GM23338 (cell line): ENCODE measurements around the gene PPIF.

Experiments
- ETS1 ChIP-seq: IDR thresholded peaks from 2 replicates; pipeline ENCODE4 v1.6.1; 2016; ENCODE audit warnings: antibody characterized with exemption
- EZH2 ChIP-seq: fragments of 200-600 bp; sonication (generic); IDR thresholded peaks from one replicate; pipeline ENCODE4 v1.8.0; 2017; ENCODE audit warnings: antibody characterized with exemption, mild to moderate bottlenecking, low read depth; ENCODE audit not compliant: unreplicated experiment
- EZH2phosphoT487 ChIP-seq: fragments of 200-600 bp; sonication (generic); IDR thresholded peaks from one replicate; pipeline ENCODE4 v1.8.1; 2018; ENCODE audit warnings: antibody characterized with exemption; ENCODE audit not compliant: unreplicated experiment
- JUNB ChIP-seq: IDR thresholded peaks from one replicate; pipeline ENCODE4 v1.6.1; 2016; ENCODE audit warnings: antibody characterized with exemption; ENCODE audit not compliant: unreplicated experiment
- NANOG ChIP-seq: IDR thresholded peaks from 2 replicates; pipeline ENCODE4 v1.6.1; 2016; ENCODE audit warnings: antibody characterized with exemption, borderline replicate concordance
- POLR2AphosphoS5 ChIP-seq: IDR thresholded peaks from 2 replicates; pipeline ENCODE4 v1.6.1; 2016; ENCODE audit warnings: antibody characterized with exemption, low read depth
- REST ChIP-seq: IDR thresholded peaks from one replicate; pipeline ENCODE4 v1.6.1; 2018; ENCODE audit warnings: antibody characterized with exemption; ENCODE audit not compliant: unreplicated experiment
- STAT1 ChIP-seq: IDR thresholded peaks from one replicate; pipeline ENCODE4 v1.6.1; 2016; ENCODE audit warnings: antibody characterized with exemption; ENCODE audit not compliant: unreplicated experiment
- TF ChIP-seq, protein P1 (sequence below), 2 experiments: fragments of 200-600 bp in 1 of 2; sonication (generic) in 1 of 2; conservative IDR thresholded peaks; 2 replicates each; pipeline versions ENCODE4 v1.5.1 to v1.6.1; 2016 to 2017; ENCODE audit warnings: antibody characterized with exemption in 2 of 2, low read depth in 2 of 2, mild to moderate bottlenecking in 2 of 2, moderate library complexity in 1 of 2

DNA sequence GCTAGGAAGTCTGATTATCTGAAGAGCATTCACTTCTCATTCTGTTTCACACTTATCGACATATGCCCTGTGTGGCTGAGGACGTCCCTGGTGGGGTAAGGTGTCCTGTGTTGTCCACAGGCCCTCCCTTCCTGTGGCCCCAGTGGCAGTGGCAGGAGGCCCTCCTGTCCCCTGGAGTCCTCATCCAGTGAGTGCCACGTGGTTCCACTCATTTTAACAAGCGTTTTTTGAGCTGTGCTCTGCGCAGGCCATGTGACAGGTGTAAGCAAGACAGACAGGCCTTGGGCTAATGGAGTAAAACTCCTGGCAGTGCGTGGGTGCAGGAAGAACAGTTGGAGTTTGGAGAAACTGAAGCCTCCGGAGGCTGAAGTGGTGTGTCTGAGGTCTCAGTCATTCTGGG is 39.3 kb upstream of the PPIF start:
- no peak for TF ChIP-seq ETS1
- TF ChIP-seq, protein P1, sequence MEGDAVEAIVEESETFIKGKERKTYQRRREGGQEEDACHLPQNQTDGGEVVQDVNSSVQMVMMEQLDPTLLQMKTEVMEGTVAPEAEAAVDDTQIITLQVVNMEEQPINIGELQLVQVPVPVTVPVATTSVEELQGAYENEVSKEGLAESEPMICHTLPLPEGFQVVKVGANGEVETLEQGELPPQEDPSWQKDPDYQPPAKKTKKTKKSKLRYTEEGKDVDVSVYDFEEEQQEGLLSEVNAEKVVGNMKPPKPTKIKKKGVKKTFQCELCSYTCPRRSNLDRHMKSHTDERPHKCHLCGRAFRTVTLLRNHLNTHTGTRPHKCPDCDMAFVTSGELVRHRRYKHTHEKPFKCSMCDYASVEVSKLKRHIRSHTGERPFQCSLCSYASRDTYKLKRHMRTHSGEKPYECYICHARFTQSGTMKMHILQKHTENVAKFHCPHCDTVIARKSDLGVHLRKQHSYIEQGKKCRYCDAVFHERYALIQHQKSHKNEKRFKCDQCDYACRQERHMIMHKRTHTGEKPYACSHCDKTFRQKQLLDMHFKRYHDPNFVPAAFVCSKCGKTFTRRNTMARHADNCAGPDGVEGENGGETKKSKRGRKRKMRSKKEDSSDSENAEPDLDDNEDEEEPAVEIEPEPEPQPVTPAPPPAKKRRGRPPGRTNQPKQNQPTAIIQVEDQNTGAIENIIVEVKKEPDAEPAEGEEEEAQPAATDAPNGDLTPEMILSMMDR (conservative IDR thresholded peaks at IDR 0.05; ENCODE audit: low read depth in 2 of 2), result no peak
- no peak for TF ChIP-seq EZH2
- TF ChIP-seq REST, result no peak
- no peak for TF ChIP-seq EZH2phosphoT487
- TF ChIP-seq POLR2AphosphoS5, result no peak
- no peak for TF ChIP-seq JUNB
- TF ChIP-seq STAT1, result no peak
- TF ChIP-seq NANOG, result no peak
